Hepatocyte (in vitro differentiated cells): ENCODE data around the gene JMJD8.

Source experiments
- CTCF ChIP-seq: fragments of 200-600 bp; sonication (generic); IDR thresholded peaks from 2 replicates; pipeline ENCODE4 v1.5.1; 2016; ENCODE audit warnings: antibody characterized with exemption, mild to moderate bottlenecking; ENCODE audit not compliant: poor library complexity
- EZH2 ChIP-seq: fragments of 200-600 bp; sonication (generic); IDR thresholded peaks from 2 replicates; pipeline ENCODE4 v1.6.1; 2016; ENCODE audit warnings: antibody characterized with exemption, mild to moderate bottlenecking, borderline replicate concordance

DNA sequence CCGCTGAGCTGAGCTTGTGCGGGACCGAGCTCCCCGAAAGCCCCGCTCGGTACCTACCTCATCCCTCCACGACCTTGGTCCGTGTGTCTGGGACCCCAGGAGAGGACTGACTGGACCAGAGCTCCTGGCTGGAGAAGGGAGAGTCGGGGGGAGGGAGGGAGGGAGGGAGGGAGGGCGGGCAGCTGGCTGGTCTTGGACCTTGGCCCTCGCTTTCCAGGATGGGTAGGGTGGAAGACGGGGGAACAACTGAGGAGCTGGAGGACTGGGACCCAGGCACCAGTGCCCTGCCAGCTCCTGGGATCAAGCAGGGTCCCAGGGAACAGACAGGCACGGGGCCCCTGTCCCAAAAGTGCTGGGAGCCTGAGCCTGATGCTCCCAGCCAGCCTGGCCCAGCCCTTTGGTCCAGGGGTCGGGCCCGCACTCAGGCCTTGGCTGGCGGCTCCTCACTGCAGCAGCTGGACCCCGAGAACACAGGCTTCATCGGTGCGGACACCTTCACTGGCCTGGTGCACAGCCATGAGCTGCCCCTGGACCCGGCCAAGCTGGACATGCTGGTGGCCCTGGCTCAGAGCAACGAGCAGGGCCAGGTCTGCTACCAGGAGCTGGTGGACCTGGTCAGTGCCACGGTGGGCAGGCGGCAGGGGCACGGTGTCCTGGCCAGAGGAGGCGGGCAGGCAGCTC is 8.1 kb downstream of the JMJD8 start:
- TF ChIP-seq CTCF (no peak), EZH2 (no peak)
